SJCRH30 (cell line): ENCODE data around the gene LOXL1. TPM values are rescaled to one million over a fixed set of nuclear protein-coding genes. Genes with fewer than 3 reads are reported as not detected.
A peak's percentile ranks its signal among the peaks of the same experiment; 100 is the strongest.
"Not testable (repeated sequence)": the region's sequence is repeated elsewhere in the genome, so short reads cannot be mapped to it uniquely, and the experiment has no call there.

Source experiments
- DNase-seq, 2 experiments: peaks; one replicate each; pipeline ENCODE4 v3.0.0-alpha.2; 2015 to 2020
- H3K27ac ChIP-seq: fragments of 250-450 bp; sonication (Bioruptor Pico); 2 replicates; pipeline ENCODE4 v1.5.1; 2020; ENCODE audit warnings: mild to moderate bottlenecking, moderate library complexity
- H3K27me3 ChIP-seq: fragments of 250-450 bp; sonication (Bioruptor Pico); 2 replicates; pipeline ENCODE4 v1.5.1; 2020; ENCODE audit warnings: mild to moderate bottlenecking, moderate library complexity
- H3K36me3 ChIP-seq: fragments of 250-450 bp; sonication (Bioruptor Pico); 2 replicates; pipeline ENCODE4 v1.5.1; 2020; ENCODE audit warnings: mild to moderate bottlenecking, moderate library complexity
- H3K4me1 ChIP-seq: fragments of 250-450 bp; sonication (Bioruptor Pico); 2 replicates; pipeline ENCODE4 v1.5.1; 2020; ENCODE audit warnings: mild to moderate bottlenecking, moderate library complexity
- H3K4me3 ChIP-seq: fragments of 250-450 bp; sonication (Bioruptor Pico); 2 replicates; pipeline ENCODE4 v1.5.1; 2020; ENCODE audit warnings: mild to moderate bottlenecking, moderate library complexity
- H3K9me3 ChIP-seq: fragments of 250-450 bp; sonication (Bioruptor Pico); replicated peaks from 2 replicates; pipeline ENCODE4 v1.5.1; 2020; ENCODE audit warnings: mild to moderate bottlenecking, moderate library complexity
- total RNA-seq: library from RNA; depleted of rRNA; stranded (reverse); fragments of >200 nt; shearing (Covaris generic); gene quantifications from 2 replicates; pipeline ENCODE4 v1.2.3, GENCODE V29; 2014

The LOXL1 gene
- total RNA-seq, 1 experiment from 2014 or later, result 33.3 TPM

DNA sequence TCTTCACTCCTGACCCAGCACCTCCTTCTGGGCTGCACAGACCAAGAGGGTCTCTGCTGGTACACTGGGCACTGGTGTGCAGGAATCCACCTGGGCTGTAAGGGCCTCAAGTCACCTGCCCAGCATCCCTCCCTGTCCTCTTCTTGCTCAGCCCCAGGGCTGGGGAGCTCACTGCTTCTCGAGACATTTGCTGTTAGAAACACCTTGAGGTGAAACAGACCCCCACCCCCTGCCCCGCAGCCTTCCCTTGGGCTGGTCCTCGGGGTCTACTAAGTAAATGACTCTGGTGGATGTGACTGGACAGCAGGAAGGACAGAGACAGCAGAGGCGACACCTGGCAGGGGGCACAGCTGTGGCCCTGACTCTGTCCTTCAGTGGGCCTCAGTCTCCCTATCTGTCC lies 29.1 kb downstream of the LOXL1 start:
- Histone ChIP-seq H3K9me3 (no peaks in the 10 kb centered on the region), H3K27me3 (no peaks in the 10 kb centered on the region), H3K27ac (no peak overlapping the region), H3K4me3 (no peak overlapping the region), H3K4me1 (peaks cover 57% of the 10 kb centered on the region), H3K36me3 (no peaks in the 10 kb centered on the region)
- DNase-seq, result no peak

DNA sequence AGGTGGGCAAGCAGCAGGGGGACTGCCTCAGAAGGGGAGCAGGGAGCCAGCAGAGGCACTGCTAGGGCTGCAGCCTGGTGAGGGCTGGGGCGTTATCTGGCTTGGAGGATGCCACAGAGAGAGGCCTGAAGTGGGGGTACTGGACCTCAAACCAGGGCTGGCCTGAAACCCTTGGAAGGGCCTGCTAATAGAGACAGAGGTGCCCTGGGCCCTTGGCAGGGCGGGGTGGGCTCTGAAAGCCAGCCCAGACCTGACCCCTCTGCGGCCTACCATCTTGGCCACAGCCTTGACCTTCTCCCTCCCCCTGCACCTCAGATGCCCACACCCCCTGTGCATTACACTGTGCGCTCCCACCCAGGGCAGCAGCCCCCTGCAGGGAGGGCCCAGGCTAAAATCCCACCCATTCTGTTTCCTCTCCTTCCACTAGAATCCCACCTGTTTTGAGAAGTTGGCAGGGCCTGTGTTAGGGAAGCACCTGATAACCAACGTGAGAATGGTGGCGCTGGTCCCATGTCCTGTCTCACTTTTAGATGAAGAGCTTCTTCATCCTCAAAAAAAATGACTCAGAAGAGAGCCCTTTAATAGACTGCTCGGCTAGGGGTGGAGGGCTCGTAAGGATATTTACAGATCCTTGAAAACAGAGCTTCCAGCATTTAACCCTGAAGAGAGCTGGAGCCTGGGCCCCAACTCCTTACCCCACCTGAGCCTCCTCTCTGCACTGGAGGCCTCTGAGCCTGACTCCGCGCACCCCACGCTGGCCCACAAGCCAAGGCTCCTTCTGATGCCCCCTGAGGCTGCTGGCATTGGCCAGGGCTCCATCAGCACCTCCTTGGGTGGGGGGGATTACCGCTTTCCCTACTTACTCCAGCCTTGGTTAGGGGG lies 29.8 kb downstream of the LOXL1 start:
- no peaks in the 10 kb centered on the region for H3K9me3 ChIP-seq
- H3K4me3 ChIP-seq, result no peak overlapping the region

DNA sequence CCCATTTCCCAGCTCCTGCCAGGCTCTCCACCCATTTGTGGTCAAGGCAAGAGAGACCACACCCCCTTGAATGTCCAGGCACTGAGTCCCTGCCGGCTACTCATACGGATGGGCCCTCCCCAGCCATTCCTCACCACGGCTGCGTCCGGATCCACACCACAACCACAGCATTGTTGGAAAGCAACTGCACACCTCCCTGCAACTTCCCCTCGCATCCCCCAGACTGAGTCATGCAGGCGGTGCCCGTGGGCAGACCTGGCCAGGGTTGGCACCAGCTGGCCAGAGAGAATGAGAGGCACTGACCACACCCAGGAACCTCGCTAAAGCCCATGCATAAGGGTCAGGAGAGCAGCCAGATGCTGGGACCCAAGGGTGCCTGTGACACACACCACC lies 30.5 kb downstream of the LOXL1 start:
- H3K4me1 ChIP-seq, result peaks cover 45% of the 10 kb centered on the region
- H3K27ac ChIP-seq, result no peak overlapping the region
- no peaks in the 10 kb centered on the region for H3K9me3 ChIP-seq

More for the DNA sequence above, 29.8 kb downstream of the LOXL1 start:
- no peaks in the 10 kb centered on the region for H3K27me3 ChIP-seq
- no peak for DNase-seq
- H3K36me3 ChIP-seq, result no peaks in the 10 kb centered on the region
- no peak overlapping the region for H3K27ac ChIP-seq
- peaks cover 49% of the 10 kb centered on the region for H3K4me1 ChIP-seq

DNA sequence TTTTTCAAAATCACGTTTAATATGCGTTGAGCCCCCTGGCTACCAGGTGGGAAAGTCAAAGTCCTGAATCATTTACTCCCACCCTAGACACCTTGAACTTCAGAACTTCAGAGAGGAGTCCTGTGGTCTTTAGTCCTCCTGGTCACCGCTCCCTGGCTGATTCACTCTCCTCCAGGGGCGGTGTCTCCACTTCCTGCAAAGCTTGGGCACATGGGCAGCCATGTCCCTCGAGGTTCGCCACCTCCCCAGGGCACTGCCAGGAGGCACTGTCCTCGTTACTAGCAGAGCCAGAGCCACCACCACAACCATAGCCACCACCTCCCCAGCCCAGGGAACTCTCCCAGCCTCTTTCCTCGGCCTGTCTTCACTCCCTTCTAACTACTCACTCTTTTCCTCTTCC lies 31.0 kb downstream of the LOXL1 start:
- Histone ChIP-seq H3K27me3 (no peaks in the 10 kb centered on the region), H3K4me3 (no peak overlapping the region), H3K4me1 (peaks cover 41% of the 10 kb centered on the region), H3K9me3 (no peaks in the 10 kb centered on the region), H3K36me3 (no peaks in the 10 kb centered on the region), H3K27ac (no peak overlapping the region)
- peak in 1 of 2 experiments; percentile 1 for DNase-seq

More for the DNA sequence above, 30.5 kb downstream of the LOXL1 start:
- H3K36me3 ChIP-seq, result no peaks in the 10 kb centered on the region
- H3K27me3 ChIP-seq, result no peaks in the 10 kb centered on the region
- no peak overlapping the region for H3K4me3 ChIP-seq
- peak; percentile 73 to 74 for DNase-seq

DNA sequence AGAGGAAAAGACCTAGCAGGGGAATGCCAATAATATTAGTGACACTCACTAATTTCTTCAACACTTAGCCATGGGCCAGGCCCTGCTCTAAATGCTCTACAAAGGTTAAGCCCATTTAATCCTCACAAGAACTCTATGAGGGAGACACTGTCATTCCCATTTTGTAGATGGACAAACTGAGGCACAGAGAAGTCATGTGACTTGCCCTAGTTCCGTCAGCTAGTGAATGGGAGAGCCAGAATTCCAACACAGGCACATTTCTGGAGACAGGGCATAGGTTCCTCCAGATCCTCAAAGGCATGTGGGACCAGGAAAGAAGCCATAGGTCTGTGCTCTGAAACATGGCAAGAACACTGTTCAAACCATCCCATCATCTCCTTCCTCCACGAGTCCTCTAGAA lies 31.5 kb downstream of the LOXL1 start:
- Histone ChIP-seq H3K4me3 (no peak overlapping the region), H3K36me3 (no peaks in the 10 kb centered on the region), H3K4me1 (peaks cover 41% of the 10 kb centered on the region), H3K27ac (no peak overlapping the region), H3K9me3 (no peaks in the 10 kb centered on the region), H3K27me3 (no peaks in the 10 kb centered on the region)
- peak in 1 of 2 experiments; percentile 0 for DNase-seq

DNA sequence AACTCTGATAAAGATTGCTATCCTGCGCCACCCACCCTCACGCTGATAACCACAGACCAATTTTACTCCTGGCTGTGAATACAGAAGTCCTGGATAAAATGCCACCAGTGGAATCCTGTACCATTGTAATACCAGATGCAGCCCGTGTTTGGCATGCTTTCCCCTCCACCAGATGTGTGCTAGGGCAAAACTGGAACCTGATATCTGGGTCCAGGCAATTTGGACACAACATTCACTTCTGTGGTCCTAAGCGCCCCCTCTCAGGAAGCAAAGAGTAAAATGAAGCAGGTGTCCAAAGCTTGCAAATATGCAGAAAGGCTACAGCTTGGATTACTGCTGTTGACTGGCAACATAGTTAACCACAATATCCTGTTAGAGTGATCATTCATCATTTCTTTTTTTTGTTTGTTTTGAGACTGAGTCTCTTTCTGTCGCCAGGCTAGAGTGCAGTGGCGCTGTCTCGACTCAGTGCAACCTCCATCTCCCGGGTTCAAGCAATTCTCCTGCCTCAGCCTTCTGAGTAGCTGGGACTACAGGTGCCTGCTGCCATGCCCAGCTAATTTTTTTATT lies 32.8 kb downstream of the LOXL1 start:
- Histone ChIP-seq H3K27ac (no peak overlapping the region), H3K4me3 (no peak overlapping the region), H3K27me3 (no peaks in the 10 kb centered on the region), H3K9me3 (no peaks in the 10 kb centered on the region), H3K36me3 (no peaks in the 10 kb centered on the region), H3K4me1 (peaks cover 41% of the 10 kb centered on the region)
- peak; percentile 57 to 81 for DNase-seq

DNA sequence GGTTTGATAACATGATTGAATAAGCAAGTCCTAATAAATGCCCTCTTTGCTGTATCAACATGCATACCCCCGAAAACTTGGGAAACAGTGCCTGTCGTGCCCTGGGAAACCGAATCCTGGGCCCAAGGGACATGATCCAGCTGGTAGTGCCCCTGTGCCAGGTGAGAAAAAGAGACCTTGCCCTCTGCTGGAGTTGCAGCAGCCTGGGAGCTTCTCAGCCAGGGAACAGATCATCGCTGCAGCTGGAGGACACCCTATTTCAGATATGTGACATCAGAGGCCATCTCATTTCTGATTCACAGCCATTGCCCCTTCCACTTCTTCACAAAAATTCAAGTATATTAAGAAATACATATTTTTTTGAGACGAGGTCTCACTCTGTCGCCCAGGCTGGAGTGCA lies 33.5 kb downstream of the LOXL1 start:
- Histone ChIP-seq H3K27me3 (no peaks in the 10 kb centered on the region), H3K36me3 (no peaks in the 10 kb centered on the region), H3K9me3 (no peaks in the 10 kb centered on the region), H3K4me3 (no peak overlapping the region), H3K27ac (no peak overlapping the region), H3K4me1 (peaks cover 41% of the 10 kb centered on the region)
- DNase-seq, result peak in 1 of 2 experiments; percentile 0

DNA sequence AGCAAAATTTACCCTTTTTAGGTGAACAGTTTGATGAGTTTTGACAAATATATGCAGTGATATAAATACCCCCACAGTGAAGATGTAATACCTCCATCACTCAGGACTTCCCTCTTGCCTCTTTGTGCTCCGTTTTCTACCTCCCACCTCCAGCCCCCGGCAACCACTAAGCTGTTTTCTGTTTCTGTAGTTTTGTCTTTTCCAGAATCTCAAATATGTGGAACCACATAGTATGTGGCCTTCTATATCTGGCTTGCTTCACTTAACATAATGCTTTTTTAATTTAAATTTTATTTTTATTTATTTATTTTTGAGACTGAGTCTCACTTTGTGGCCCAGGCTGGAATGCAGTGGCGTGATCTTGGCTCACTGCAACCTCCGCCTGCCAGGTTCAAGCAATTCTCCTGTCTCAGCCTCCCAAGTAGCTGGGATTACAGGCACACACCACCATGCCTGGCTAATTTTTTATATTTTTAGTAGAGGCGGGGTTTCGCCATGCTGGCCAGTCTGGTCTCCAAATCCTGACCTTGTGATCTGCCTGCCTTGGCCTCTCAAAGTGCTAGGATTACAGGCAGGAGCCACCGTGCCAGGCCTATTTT lies 34.3 kb downstream of the LOXL1 start:
- not testable (repeated sequence) for H3K36me3 ChIP-seq

DNA sequence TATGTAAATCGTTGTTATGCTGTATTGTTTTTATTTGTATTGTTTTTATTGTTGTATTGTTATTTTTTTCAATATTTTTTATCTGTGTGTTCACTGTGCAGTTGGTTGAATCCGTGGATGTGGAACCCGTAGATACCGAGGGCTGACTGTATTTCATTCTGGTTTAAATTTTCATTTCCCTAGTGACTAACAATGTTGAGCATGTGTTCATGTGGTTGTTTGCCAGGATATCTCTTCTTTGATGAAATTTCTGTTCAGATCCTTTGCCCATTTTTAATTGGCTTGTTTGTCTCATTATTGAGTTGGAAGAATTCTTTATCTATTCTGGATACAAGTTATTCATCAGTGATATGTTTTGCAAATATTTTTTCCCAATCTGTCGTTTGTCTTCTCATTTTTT lies 36.2 kb downstream of the LOXL1 start:
- Histone ChIP-seq H3K36me3 (no peaks in the 10 kb centered on the region), H3K27ac (no peak overlapping the region), H3K4me1 (peaks cover 40% of the 10 kb centered on the region), H3K27me3 (no peaks in the 10 kb centered on the region), H3K9me3 (no peaks in the 10 kb centered on the region), H3K4me3 (no peak overlapping the region)
- no peak for DNase-seq

More for the DNA sequence above, 34.3 kb downstream of the LOXL1 start:
- peaks cover 48% of the 10 kb centered on the region for H3K4me1 ChIP-seq
- not testable (repeated sequence) for H3K4me3 ChIP-seq, H3K9me3 ChIP-seq, H3K27ac ChIP-seq, H3K27me3 ChIP-seq
- peak in 1 of 2 experiments; percentile 1 for DNase-seq

DNA sequence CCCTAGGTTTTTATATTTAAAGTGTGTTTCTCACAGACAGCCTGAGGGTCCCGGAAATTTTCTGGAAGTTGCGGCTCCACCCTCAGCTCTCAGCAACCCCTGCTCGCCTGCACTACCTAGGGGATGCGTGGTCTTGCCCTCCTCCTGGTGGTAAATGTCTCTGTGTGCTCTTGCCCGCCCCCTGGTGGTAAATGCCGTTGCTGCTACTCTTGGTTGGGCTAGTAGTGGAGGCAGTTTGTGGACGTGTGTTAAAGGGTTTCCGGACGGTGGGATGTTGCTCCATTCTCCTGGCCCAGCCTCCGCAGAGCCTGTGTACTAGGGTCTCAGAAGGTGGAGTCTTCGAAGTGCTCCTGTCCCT lies 38.5 kb downstream of the LOXL1 start:
- H3K27me3 ChIP-seq, result no peaks in the 10 kb centered on the region

DNA sequence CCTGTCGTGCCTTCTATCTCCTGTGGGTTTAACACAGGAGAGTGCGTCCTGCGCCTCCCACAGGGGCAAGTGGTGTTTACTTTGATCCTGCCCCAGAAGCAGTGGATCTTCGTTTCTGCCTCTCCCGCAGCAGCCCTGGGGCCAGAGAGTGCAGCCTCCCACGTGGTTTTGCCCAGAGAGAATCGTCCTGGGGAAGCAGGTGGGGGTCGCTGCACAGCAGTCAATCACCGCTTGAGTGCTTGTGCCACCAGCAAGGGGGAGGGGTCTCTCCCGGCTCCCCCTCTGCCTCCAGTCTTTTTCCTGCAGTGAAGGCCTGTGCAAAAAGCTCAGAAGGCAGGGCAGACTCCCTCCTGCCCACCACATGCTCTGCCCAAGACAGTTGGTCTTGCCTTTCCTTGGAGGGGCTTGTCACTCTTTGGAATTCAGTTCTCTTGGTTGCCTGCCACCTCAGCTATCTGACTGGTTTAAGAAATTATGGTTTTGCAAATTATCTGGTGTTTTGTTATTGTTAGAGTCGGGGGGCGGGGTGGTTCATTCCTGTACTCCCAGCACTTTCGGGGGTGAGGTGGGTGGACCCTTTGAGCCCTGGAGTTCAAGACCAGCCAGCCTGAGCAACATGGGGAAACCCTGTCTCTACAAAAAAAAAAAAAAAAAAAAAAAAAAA lies 39.0 kb downstream of the LOXL1 start:
- Histone ChIP-seq H3K4me3 (peak overlapping the region; percentile 20; the same call in 1 of the 2 replicates), H3K9me3 (no peaks in the 10 kb centered on the region), H3K36me3 (no peaks in the 10 kb centered on the region), H3K27me3 (no peaks in the 10 kb centered on the region; the same call in 1 of the 2 replicates), H3K27ac (peak overlapping the region; percentile 14; the same call in 1 of the 2 replicates), H3K4me1 (peaks cover 16% of the 10 kb centered on the region)
- peak; percentile 35 to 59 for DNase-seq

More for the DNA sequence above, 38.5 kb downstream of the LOXL1 start:
- Histone ChIP-seq H3K4me1 (peaks cover 17% of the 10 kb centered on the region), H3K9me3 (no peaks in the 10 kb centered on the region), H3K4me3 (peak overlapping the region; percentile 20; the same call in 1 of the 2 replicates), H3K27ac (peak overlapping the region; percentile 14; the same call in 1 of the 2 replicates), H3K36me3 (no peaks in the 10 kb centered on the region)
- DNase-seq, result peak; percentile 79 to 94

DNA sequence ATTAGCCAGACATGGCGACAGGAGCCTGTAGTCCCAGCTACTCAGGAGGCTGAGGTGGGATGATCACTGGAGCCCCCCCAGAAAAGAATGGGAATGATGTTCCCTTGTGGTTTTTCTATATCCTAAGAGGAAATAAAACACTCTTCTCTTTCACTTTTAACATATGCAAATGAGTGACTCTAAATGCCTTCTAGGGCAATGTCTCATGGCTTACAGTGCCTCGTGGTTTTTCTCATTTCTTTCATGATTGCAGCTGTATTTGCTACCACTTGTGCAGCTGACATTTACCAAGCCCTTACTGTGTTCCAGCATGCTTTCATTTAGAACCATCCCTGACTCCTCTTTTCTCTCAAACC lies 39.5 kb downstream of the LOXL1 start:
- no peak overlapping the region for H3K4me3 ChIP-seq
- DNase-seq, result peak in 1 of 2 experiments; percentile 38
- no peaks in the 10 kb centered on the region; the same call in 1 of the 2 replicates for H3K27me3 ChIP-seq
- no peaks in the 10 kb centered on the region for H3K9me3 ChIP-seq
- H3K36me3 ChIP-seq, result no peaks in the 10 kb centered on the region
- peaks cover 16% of the 10 kb centered on the region for H3K4me1 ChIP-seq
- H3K27ac ChIP-seq, result no peak overlapping the region

DNA sequence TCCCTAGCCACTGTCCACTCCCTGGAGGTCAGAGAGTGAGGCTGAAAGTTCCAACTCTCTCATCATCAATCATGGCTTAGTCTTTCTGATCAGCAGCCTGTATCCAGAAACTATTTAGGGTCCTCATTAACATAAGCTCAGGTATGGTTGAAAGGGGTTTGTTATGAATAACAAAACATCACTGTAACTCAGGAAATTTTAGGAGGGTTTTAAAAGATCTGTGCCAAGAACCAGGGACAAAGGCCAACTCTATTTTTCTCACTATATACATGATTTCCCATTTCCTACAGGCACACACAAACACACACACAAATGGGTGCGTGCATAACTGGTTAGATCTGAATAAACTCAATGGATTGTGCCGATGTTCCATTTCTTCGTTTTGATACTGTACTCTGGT lies 42.2 kb downstream of the LOXL1 start:
- H3K27me3 ChIP-seq, result no peaks in the 10 kb centered on the region; the same call in 1 of the 2 replicates
- no peaks in the 10 kb centered on the region for H3K36me3 ChIP-seq
- no peak overlapping the region for H3K27ac ChIP-seq
- H3K4me1 ChIP-seq, result peaks cover 16% of the 10 kb centered on the region
- DNase-seq, result no peak
- no peaks in the 10 kb centered on the region for H3K9me3 ChIP-seq
- H3K4me3 ChIP-seq, result no peak overlapping the region

DNA sequence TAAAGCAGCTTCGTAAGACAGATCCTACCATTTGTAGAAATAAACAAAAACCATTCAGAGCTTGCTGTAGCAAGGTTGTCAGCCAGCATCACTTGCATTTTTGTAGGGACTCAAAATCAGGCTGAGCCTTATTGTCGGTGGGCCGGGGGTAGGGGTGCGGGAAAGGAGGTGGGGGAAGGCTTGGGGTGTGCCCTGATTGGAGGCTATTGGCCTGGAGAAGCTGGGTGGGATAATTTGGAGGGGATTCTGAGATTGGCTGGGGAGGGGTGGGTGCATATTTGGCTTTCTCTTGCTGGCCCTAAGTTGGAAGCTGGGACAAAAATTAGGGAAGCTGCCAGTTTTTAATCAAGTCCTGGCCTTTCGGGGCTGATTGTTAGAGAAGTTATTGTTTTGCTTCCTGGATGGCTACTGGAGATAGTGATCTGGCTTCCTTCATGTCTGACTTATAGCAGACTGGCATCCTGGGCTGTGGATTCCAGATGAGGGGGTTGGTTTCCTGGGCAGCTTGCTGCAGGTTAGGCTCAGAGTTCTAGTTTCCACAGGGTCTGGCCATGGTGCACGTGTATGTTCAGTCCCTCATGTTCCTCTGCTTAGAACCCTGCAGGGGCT lies 43.0 kb downstream of the LOXL1 start:
- peaks cover 16% of the 10 kb centered on the region for H3K4me1 ChIP-seq
- H3K27ac ChIP-seq, result no peak overlapping the region
- H3K27me3 ChIP-seq, result no peaks in the 10 kb centered on the region; the same call in 1 of the 2 replicates
- DNase-seq, result no peak
- H3K36me3 ChIP-seq, result no peaks in the 10 kb centered on the region
- no peak overlapping the region for H3K4me3 ChIP-seq
- H3K9me3 ChIP-seq, result no peaks in the 10 kb centered on the region
